GM23338 (cell line): ENCODE measurements around the gene OR2B6.

ENCODE experiments used
- CREB1 ChIP-seq: fragments of 250-450 bp; sonication (Bioruptor Pico); IDR thresholded peaks from 2 replicates; pipeline ENCODE4 v1.5.0; 2020; ENCODE audit warnings: low read depth, mild to moderate bottlenecking, moderate library complexity
- NANOG ChIP-seq: IDR thresholded peaks from 2 replicates; pipeline ENCODE4 v1.6.1; 2016; ENCODE audit warnings: antibody characterized with exemption, borderline replicate concordance
- TF ChIP-seq, protein P1 (sequence below), 2 experiments: fragments of 200-600 bp in 1 of 2; sonication (generic) in 1 of 2; conservative IDR thresholded peaks; 2 replicates each; pipeline versions ENCODE4 v1.5.1 to v1.6.1; 2016 to 2017; ENCODE audit warnings: antibody characterized with exemption in 2 of 2, low read depth in 2 of 2, mild to moderate bottlenecking in 2 of 2, moderate library complexity in 1 of 2

DNA sequence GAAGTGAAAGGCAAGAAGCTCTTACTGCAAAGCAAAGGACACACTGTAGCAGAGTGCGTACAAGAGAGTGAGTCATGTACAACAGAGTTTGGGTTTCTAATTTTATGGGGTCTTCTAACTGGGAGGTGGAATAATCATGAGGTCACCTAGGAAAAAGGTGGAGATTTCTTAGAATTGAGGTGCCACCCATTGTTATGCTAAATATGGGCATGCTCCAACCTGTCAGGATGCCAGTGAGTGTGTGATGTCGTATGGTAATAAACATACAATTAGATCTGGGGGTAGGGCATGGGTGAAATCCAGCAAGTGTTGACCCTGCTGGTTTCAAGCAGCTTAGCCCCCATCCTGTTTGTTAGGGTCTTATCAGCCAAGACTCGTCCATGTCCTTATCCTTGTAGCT lies 46.6 kb downstream of the OR2B6 start:
- no peak for TF ChIP-seq NANOG
- TF ChIP-seq, protein P1, sequence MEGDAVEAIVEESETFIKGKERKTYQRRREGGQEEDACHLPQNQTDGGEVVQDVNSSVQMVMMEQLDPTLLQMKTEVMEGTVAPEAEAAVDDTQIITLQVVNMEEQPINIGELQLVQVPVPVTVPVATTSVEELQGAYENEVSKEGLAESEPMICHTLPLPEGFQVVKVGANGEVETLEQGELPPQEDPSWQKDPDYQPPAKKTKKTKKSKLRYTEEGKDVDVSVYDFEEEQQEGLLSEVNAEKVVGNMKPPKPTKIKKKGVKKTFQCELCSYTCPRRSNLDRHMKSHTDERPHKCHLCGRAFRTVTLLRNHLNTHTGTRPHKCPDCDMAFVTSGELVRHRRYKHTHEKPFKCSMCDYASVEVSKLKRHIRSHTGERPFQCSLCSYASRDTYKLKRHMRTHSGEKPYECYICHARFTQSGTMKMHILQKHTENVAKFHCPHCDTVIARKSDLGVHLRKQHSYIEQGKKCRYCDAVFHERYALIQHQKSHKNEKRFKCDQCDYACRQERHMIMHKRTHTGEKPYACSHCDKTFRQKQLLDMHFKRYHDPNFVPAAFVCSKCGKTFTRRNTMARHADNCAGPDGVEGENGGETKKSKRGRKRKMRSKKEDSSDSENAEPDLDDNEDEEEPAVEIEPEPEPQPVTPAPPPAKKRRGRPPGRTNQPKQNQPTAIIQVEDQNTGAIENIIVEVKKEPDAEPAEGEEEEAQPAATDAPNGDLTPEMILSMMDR (conservative IDR thresholded peaks at IDR 0.05; ENCODE audit: low read depth in 2 of 2), result no peak
- no peak for TF ChIP-seq CREB1
